NCI-H2171 treated with DMSO at 0.1 percent for 48 hours (cell line): Measurements from ENCODE around the gene DPYSL5.
A peak's percentile ranks its signal among the peaks of the same experiment; 100 is the strongest.

Source experiments
- DNase-seq: peaks from one replicate; lab custom pipeline; 2025; lab: John Stamatoyannopoulos, UW

DPYSL5 gene

DNA sequence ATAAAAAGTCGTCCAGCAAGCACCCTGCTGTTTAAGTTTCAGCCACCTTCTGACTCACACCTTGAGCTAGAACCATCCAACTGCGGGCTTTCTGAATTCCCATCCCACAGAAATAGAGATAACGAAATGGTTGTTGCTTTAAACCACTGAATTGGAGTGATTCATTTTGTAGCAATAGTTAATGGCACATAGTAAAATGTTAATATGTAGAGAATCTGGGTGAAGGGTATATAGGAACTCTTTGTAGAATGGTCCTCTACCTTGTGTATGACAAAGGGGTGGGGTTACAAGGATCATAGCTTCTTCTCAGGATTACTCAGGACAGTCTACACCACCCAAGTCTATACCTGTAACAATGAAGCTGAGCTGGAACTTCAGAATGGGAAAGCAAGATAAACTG is 120.1 kb downstream of the DPYSL5 start:
- DNase-seq, result no peak

DNA sequence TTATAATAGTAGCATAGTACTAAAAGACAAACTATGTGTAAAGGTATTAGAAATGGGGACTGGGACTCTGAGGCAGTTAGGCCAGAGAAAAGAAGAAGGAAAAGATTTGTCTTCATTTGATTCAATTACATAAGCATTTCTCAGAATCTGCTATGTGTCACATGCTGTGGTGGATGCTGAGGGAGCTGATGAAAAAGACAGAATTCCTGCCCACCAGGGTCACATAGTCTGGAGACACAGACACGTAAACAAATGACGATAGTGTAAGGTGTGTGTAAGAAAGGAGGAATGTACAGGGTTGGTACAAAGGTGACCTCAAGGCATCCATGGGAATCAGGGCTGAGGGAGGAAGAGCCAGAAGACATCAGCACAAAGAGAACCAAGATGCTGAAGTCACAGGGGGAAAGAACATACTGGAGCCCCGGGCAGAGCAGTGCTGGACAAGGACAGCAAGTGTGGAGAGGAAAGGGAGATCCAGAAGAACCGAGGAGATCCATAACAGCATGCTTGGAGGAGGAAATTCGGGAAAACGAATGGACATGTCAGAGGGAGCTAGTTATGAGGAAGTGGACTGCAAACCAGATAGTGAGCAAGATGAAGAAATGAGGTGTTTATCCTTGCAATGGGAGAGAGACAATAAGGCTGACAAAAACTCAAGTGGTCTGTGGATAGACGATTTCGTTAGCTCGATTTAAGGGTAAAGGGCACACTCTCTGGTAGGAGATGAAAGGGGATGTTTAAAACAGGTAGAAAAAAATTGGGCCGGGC is 121.3 kb downstream of the DPYSL5 start:
- DNase-seq, result no peak

DNA sequence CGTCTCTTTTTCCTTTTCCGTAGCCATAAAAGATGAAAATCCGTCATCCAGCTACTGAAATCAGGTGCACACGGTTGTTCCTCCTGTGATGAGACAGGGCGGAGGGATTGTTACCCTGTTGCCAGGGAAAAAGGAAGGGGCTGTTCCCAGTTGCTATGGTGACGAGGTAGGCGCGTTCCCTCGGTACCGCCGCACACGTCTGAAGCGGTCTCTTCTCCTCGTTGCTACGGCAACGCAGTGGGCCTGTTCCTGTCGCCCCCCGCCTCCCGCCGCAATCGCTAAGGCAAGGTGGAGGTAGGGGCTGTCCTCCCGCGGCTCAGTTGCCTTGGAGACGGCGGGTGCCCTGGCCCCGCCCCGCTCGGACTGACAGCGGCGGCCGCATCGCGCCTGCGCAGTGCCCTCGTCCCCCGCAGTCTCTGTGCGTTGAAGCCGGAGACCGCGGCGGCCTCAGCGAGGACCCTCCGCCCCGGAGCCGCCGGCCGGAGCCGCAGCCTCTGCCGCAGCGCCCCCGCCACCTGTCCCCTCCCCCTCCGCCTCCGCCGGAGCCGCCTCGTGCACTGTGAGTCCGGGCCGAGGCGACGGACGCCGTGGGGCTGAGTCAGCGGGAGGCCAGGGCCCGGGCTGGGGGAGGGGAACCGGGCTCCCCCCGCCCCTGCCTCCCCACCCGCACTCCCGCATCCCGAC is 122.5 kb downstream of the DPYSL5 start, which contains the start of gene MAPRE3:
Gene MAPRE3, plus strand, starts transcription at position 394 of the 684 bp plus-strand sequence. CDS start 51,582 bp downstream, outside the sequence.
- DNase-seq, result peak; percentile 98

DNA sequence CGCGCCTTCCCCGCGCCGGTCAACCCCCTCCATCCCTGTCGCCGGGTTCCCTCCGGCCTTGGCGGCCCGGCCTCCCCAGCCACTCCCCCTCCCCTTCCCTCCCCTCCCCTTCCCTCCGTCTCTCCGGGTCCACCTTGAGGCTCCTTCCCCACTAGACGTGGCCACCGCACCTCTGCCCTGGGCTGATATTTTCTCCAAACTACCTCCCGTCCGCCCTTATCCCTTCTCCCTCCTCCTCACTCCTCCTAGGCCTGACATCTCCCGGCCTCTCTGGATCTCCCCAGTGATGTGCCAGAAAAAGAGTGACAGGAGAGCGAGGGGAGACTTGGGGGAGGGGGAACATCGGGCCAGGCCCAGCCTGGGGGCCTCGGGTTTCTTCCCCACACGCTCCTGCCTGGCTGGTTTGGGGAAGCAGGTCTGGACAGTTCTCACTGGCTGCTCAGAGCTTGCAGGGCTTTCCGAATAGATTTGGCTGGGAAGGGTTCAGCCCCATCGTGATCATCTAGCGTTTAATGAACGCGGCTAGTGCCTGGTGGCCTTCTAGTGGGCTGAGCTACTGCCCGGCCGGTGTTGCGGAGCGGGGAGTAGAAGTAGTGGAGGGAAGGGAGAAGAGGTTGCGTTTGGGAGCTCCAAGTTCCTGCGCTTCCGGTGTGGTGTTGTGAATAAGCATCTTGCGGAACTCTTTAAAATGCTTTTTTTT is 123.1 kb downstream of the DPYSL5 start:
- DNase-seq, result no peak

DNA sequence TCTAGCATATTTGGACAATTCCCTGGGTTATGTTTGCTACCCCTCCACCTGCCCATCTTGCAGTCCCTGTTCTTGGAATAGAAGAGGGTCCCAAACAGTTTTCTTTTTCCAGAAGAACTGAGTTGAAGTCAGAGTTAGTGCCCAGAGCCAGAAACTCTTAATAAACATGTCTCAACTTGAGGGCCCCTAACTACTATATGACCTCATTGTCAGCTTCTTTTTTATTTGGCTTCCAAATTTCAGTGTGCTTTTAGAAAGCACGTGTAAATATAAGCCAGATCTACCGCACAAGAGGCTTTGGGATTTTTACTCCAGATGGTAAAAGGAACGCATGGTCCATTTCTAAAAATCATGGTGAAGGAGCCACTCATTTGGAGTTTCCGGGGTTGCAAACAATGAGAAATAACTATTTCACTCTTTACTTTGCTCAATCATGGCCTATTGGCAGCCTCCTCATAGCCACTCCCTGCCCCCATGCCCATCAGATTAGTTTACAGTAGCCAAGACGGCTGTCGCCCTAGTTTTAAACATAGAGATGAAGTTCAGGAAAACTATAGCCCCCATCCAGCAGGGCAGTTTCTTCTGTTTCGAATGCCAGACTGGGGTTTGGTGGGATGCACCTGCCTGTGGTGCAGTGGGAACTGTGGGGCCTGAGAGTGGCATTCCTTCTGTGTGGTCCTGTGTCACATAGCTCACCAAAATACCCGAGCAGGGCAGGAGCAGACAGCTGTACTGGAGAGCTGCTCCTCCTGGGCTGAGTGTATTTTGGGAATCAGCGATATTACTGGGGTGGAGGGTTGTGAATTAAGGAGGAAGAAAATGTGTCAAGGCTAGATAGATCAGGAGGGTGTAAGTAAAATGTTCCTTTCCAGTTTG is 124.2 kb downstream of the DPYSL5 start:
- DNase-seq, result no peak

DNA sequence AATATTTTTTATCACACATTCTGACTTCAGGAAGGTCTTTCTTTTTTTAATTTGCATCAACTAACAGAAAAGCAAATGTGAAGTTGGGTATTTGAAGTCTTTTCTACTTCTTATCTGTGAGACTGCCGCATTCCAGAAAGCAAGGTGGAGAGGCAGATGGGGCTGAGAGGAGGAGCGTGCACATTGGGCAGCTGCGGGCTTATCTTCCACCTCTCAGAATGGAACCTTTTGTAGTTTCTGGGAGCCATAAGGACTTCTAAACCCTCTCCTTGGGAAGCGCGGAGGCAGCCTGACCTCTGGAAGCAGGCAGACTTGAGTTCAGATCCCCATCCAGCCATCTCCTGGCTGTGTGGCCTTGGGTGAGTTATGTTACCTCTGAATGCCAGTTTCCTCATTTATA is 126.4 kb downstream of the DPYSL5 start:
- DNase-seq, result no peak

DNA sequence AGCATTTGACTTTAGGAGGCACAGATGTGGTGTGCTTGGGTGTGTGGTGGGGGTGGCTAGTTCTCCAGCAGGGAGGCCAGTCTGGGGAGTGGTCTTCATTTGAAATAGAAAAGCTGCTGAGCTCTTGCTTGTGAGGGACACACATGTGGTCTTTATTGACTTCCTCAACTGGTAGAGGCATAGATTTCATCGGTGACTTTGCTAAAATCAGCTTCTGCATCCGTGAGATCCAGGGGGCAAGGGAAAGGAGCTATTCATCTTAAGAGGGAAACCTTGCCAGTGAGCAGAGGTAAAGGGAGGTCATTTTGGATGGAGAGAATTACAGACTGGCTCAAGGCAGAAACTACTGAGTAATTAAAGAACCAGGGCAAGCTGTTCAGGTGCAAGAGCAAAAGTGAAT is 127.2 kb downstream of the DPYSL5 start:
- DNase-seq, result no peak

DNA sequence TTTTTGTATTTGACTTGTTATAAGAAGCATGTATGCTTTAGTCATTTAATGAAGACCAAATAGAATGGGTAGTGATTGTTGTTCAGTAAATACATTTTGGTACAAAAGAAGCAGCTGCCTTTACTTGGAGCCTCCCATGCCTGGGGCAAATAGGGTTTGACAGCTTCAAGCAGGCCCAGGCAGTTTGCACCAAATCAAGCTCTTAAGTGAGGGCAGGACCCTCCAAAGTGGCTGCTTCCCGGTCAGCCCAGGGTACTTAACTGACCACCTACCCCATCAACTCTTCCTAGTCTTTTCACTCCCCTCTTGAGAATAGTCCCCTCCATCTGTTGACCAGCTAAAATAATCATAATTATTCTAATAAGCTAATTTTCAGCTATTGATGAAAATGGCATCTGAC is 127.7 kb downstream of the DPYSL5 start:
- no peak for DNase-seq

DNA sequence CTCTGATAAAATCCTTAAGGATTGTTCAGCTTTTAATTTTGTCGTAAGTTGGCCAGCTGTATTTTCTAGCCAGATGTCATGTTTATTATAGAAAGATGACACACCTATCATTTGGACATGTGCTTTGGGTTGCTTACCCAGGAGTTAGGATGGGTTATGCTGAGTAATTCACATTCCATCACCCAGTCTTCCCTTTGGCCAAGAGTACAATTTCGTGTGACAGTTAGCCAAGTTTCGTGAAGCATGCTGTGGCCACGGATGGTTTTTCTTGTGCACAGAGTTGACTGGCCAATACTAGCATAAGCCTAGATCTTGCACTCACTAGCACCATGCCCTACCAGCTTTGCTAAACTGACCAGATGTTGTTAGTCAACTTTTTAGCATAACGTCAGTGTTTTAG is 128.3 kb downstream of the DPYSL5 start:
- no peak for DNase-seq

DNA sequence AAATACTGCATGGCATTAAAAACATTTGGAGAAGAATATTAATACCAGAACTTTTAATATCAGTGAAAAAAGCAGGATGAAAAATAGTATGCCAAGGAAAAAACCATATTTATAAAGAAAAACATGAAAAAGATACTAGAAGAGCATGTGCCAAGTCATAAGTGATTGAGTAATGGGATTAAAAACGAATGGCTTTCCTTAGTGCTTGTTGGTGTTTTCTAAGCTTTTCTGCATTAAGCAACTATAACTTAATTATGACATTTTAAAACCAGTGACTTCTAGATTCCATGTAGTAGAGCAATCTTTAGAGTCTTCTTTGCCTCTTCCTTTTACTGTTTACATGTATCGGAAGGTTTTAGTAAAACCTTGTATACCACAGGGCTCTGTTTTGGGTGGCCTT is 129.1 kb downstream of the DPYSL5 start:
- DNase-seq, result no peak

DNA sequence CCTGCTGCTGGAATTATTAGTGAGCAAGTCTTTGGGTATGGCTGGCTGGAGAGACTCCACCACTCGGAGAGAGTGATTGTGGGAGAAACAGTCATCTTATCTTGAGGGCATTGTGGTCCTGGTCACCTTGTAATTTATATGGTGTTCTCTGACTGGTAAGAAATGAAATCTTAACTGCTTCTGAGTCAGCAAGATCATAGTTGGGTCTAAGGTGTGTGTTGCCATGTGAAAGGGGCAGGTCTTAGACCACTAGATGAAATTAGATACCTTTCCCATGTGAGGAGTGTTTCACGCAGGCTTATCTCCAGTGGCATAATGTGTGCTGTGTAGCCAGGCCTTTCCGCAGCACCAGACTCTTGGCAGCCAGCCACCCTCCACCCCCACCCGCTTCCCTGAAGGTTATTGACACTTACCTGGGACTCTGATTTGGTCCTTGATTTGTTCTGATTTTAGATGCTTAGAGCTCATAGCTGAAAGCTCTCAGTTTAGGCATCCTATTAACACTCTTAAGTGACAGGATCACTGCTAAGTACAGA is 130.2 kb downstream of the DPYSL5 start:
- DNase-seq, result peak; percentile 80

DNA sequence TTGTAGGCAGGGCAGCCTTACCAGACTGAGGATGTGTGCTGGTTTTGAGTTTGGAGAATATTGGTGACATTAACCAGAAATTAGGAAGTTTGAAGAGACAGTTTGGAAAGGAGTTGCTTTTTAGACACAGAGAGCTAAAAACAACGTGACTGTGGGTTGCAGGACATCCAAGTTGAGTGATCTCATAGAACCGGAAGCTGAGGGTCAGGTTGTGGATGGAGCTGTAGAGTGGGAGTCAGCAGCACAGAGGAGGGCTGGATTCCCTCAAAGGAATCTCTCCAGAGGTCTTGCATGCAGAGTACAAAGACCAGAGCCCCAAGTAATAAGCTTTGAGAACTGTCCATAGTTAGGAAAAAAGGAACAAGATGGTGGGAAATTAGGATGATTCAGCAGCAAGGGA is 131.8 kb downstream of the DPYSL5 start:
- no peak for DNase-seq

DNA sequence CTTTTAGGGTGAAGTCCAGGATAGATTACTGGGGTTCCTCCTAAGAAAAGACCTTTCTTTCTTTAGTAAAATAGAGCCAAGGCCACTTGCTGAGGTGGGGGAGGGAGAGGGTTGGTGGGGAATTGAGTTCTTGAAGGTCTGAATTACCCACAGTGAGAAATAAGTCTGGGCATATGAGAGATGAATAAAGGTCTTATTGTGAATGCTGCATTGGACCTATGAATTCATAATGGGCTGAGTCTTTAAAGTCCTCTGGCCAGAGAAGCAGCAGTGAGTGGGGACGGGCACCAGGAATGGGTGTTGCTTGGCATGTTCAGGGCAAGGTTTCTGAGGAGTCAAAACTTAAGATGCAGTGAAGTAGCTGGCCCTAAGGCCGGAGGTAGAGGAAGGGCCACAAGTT is 133.0 kb downstream of the DPYSL5 start:
- no peak for DNase-seq

DNA sequence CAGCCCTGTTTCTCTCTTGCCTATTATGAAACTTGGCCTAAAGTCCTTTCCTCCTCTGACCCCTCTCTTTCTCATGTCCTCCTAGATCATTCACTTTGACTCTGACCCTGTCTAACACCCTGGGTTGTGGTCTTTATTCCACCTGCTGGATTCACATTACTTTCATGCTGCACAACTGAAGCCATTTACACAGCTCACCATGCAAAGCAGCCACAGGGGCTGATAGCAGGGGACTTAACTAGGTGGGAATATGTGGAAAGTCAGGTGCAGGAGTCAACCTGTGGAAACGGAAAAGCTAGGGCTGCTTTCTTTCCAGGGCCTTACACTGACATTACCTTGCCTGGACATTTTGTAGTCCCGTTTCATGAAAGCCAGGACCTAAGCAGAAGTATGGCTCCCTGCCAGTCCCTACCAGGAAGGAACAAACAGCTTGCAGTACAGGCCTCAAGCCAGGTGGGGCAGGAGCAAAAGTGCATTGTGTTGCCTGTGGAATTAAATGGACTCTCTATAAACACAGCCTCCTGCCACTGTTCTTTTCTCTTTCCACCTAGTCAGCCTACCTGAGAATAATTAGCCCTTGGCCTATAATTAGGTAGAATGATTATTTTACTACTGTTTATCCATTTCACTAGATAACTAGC is 134.3 kb downstream of the DPYSL5 start:
- DNase-seq, result peak; percentile 84

DNA sequence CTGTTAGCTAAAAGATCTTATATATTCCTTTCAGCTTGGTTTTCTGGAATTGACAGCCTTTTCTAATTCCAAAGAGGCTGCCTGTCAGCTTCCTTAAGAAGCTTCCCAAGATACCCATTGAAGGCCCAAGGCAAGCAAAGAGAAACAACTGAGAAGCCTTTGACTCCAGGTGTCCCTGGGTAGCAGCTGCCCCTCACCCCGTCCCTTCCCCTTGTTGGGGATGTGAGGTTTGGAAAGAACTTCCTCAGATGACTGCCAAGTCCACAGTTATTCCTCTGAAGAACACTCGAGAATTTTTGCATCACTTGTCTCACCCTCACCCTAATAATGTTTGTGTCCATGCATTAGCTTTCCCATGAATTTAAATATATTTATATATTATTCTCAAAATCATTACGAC is 135.8 kb downstream of the DPYSL5 start:
- no peak for DNase-seq

DNA sequence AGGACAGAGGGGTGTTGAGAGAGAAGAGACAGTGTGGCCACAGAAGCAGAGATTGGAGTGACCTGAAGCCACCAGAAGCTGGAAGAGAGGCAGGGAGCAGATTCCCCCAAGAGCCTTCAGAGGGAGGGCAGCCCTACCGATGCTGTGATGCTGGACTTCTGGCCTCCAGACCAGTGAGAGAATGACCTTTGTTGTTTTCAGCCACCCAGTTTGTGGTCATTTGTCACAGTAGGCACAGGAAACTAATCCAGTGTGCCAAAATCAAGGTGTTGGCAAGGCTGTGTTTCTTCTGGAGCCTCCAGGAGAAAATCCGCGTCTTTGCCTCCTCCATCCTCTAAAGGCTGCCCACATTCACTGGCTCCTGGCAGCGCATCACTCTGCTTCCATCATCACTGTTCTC is 137.9 kb downstream of the DPYSL5 start:
- DNase-seq, result no peak

DNA sequence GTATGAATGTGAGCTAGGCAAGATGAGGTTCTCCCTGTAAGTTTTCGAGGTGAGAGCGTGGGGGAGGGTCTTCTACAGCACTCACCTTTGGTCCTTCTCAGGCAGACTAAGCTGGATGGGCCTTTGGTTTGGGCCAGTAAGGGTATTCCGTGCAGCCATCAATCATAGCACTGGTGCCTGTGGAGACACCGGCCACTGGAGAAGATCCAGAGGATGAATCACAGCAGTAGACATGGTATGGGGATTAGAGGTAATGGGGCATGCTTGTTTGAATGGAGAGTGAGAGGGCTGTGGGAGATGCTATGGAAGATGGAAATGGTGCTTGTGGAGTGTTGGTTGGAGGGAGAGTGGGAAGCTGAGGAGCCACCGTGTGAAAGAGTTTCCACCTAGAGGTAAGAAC is 138.6 kb downstream of the DPYSL5 start:
- DNase-seq, result no peak

DNA sequence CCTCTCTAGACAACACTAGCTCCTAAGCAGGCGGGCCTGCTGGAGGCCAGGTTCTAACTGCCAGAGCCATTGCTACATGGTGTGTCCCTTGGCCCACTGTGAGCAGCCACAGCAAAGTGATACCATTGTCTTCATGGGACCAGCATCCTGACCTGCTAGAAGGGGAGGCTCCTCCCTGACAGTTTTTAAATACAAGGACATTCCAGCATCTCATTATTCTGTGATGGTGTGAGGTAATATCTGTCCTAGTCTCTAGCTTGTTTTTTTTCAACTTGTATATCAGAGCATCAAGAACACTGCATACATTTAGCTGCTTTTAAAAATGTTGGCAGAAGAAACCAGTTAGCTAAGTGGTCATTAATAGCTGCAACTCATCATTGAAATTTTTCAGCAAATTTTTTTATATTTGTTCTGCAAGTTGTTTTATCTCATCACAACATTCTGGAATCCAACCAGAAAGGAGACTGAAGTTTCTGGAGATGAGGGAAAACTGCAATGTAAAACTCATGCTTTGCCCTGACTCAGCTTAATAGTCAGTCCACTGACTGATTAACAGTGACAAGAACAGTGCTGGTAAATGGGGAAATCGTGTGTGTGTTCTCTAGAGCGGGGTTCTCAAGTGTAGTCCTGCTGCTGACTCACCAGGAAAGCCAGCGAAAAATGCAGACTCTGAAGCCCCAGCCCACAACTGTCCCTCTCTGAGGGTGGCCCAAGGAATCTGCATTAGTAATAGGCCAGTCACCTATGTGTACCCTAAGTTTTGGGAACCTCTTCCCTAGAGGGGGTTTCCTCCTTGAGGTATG is 140.3 kb downstream of the DPYSL5 start:
- DNase-seq, result no peak

DNA sequence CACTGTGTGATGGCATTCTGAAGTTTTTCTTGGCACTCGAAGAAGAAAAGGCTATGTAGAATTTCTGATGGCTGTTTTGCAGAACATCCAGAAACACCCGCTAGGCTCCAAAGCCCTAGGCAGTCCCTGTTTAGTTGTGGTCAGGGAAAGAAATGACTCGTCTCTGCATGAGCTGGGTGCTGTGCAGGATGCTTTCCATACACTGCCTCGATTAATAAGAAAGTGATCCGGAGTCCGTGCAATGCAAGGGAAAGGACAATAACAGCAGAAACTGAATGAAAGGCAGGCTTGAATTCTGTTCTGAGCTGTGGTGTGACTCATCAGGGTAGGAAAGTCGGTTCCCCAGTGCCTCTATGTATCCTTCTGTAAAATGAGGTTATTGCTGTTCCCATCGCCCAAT is 141.2 kb downstream of the DPYSL5 start:
- no peak for DNase-seq

DNA sequence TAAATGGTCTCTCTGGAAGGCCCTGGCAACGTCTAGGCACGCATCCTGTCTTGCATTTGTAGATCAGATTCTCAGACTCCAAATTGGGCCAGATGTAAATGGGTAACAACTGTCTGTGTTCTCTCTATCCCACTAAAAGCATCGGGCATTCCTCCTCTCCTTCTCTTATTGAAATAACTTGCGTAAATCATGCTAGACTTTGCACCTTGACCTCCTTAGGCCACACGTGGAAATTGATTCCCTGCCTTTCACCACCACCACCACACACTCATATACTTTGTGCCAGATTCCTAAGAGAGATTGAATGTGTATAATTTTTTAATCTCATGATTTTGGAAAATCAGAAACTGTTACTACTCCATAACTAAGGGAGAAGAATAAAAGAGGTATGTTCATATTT is 143.8 kb downstream of the DPYSL5 start:
- DNase-seq, result no peak
